Stimulated activated naive CD8-positive, alpha-beta T cell treated with anti-CD3 and anti-CD28 coated beads, Interleukin-15, Interleukin-2, amounts not matched to agents 100 U/mL and 50 U/mL, for 24 hours (primary cell): Measurements from ENCODE around the gene PTCH2.

ENCODE experiments used
- ATAC-seq: fragments of 150-1000 bp; cut with Tn5 transposase; one replicate; pipeline ENCODE4 v1.10.0; 2021
- DNase-seq: peaks from one replicate; pipeline ENCODE4 v3.0.0; 2021

The PTCH2 gene

GRCh38 chr1:44778705-44779576 is 64.1 kb downstream of the PTCH2 start:
- ATAC-seq (no peak), DNase-seq (no peak)

GRCh38 chr1:44777969-44778635 is 65.0 kb downstream of the PTCH2 start:
- ATAC-seq (no peak), DNase-seq (no peak)

- no peak for DNase-seq
- ATAC-seq = no peak
These were observed 65.5 kb downstream of the PTCH2 start for GRCh38 chr1:44777547-44777946.

DNA sequence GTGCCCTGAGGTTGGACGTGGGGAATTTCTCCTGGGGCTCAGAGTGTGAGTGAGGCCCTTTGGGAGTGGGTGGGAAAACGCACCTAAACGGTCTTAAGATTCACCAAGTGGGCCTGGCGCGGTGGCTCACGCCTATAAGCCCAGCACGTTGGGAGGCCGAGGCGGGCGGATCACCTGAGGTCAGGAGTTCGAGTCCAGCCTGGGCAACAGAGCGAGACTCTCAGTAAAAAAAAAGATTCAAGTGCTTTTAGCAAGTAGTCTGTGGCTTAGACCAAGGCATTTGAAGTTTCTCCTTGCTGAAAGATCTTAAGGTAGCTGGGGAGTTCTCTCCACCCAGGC is 66.4 kb downstream of the PTCH2 start:
- no peak for DNase-seq
- ATAC-seq = no peak

- ATAC-seq = no peak
- DNase-seq = no peak
These were observed 66.9 kb downstream of the PTCH2 start for GRCh38 chr1:44775930-44776729.

DNA sequence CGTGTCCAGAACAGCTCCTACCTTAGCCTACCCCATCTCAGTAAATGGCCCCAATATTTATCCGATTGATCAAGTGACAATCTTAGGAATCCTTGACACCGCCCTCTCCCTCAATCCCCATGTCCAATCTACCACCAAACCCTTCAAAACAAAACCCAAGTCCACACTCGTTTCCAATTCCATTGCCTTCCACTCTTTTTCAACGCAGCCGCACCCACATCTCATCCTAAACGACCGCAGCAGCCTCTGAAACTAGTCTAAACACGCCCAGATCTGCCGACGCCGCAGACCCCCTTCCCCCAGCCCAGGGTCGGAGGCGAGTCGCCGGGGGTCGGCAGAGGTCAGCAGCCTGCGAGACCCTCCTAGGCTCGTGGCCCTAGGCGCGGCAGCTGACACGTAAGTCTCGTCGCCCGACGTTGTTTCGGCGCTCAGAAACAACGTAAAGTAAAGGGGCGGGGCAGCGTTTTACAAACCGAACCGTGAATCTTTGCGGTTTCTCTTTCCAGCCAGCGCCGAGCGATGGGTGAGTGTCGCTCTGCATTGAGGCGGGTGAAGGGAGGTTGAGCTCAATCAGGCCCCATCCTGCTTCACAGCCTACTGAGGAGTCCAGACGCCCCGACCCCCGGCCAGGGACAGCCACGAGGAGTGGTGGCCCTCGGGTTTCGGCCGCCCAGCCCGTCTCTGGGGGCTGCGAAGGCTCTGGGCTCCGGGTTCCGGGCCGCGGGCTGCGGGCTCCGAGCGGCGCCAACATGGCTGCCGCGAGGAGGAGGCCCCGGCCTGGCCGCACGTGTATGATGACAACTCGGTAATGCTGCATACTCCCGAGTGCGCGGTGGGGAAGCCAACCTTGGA is 67.7 kb downstream of the PTCH2 start, which contains the start of gene RPS8:
RPS8 (plus strand) TSS at position 463 of the 852 bp plus-strand sequence; CDS start at position 520, 57 bp downstream.
- ATAC-seq (peak; percentile 72), DNase-seq (peak; percentile 92)
